Skin of body (tissue), 2 donors: ENCODE measurements around the gene PON2. TPM values are rescaled to one million over a fixed set of nuclear protein-coding genes. Genes with fewer than 3 reads are reported as not detected.
"Not testable (repeated sequence)": the region's sequence is repeated elsewhere in the genome, so short reads cannot be mapped to it uniquely, and the experiment has no call there.

Source experiments
- DNase-seq: peaks from one replicate; lab custom pipeline; 2025; lab: John Stamatoyannopoulos, UW
- total RNA-seq: library from RNA; depleted of rRNA; stranded (reverse); fragments of >200 nt; gene quantifications from one replicate; pipeline ENCODE4 v1.2.3, GENCODE V29; 2014

Gene PON2
- total RNA-seq, result 80.1 TPM

- DNase-seq, result peak; percentile 75
Observed at GRCh38 chr7:95434557-95435421, at the start of gene PON2. Gene PON2 (minus strand): TSS chr7:95435028. CDS start chr7:95434951, 77 bp downstream.

- DNase-seq, result no peak
Observed at GRCh38 chr7:95482424-95482823, 47.6 kb upstream of the PON2 start.

GRCh38 chr7:95481271-95482165 is 46.7 kb upstream of the PON2 start:
- DNase-seq, result no peak

GRCh38 chr7:95479992-95480624 is 45.3 kb upstream of the PON2 start:
- no peak for DNase-seq

- DNase-seq, result peak; percentile 14
Observed at GRCh38 chr7:95478272-95479037, 43.6 kb upstream of the PON2 start.

- peak; percentile 70 for DNase-seq
Observed at GRCh38 chr7:95476904-95477594, 42.2 kb upstream of the PON2 start.

- no peak for DNase-seq
Observed at GRCh38 chr7:95476072-95476847, 41.4 kb upstream of the PON2 start.

- no peak for DNase-seq
Observed at GRCh38 chr7:95473276-95473985, 38.6 kb upstream of the PON2 start.

GRCh38 chr7:95472581-95473161 is 37.8 kb upstream of the PON2 start:
- peak; percentile 24 for DNase-seq

- DNase-seq, result no peak
Observed at GRCh38 chr7:95471071-95471470, 36.2 kb upstream of the PON2 start.

GRCh38 chr7:95470452-95470851 is 35.6 kb upstream of the PON2 start:
- no peak for DNase-seq

GRCh38 chr7:95469848-95470247 is 35.0 kb upstream of the PON2 start:
- no peak for DNase-seq

- DNase-seq, result no peak
Observed at GRCh38 chr7:95469187-95469586, 34.4 kb upstream of the PON2 start.

GRCh38 chr7:95467912-95468607 is 33.2 kb upstream of the PON2 start:
- DNase-seq, result no peak

GRCh38 chr7:95460653-95461052 is 25.8 kb upstream of the PON2 start:
- not testable (repeated sequence) for DNase-seq

GRCh38 chr7:95457947-95458346 is 23.1 kb upstream of the PON2 start:
- DNase-seq, result no peak

GRCh38 chr7:95454438-95455045 is 19.7 kb upstream of the PON2 start:
- no peak for DNase-seq

GRCh38 chr7:95446618-95447017 is 11.8 kb upstream of the PON2 start:
- DNase-seq, result no peak
